Tibial artery (tissue), 4 donors: ENCODE data around the gene NHERF1.

Experiments
- DNase-seq, 2 donors: peaks; one replicate each; pipeline ENCODE4 v3.0.0-alpha.2; 2019
- H3K27ac ChIP-seq, 2 donors: fragments of 200-600 bp; sonication (generic) in 1 of 2; 1 replicate in 1 of 2; 2 replicates in 1 of 2; pipeline ENCODE4 v1.5.1; 2018 to 2019; ENCODE audit warnings: mild to moderate bottlenecking in 1 of 2
- H3K27me3 ChIP-seq, 2 donors: fragments of 200-600 bp; sonication (generic) in 1 of 2; one replicate each; pipeline versions ENCODE4 v1.5.1 to v1.6.0; 2016 to 2019
- H3K36me3 ChIP-seq, 3 donors: fragments of 200-600 bp; sonication (generic) in 2 of 3; one replicate each; pipeline ENCODE4 v1.5.1; 2016 to 2019; ENCODE audit warnings: mild to moderate bottlenecking in 2 of 3
- H3K4me1 ChIP-seq, 4 donors: fragments of 200-600 bp; sonication (generic) in 2 of 4; 1 replicate in 3 of 4; 2 replicates in 1 of 4; pipeline ENCODE4 v1.5.1; 2016 to 2019
- H3K4me3 ChIP-seq, 2 donors: fragments of 200-600 bp; sonication (generic) in 1 of 2; 1 replicate in 1 of 2; 2 replicates in 1 of 2; pipeline ENCODE4 v1.5.1; 2018 to 2019; ENCODE audit warnings: mild to moderate bottlenecking in 2 of 2
- H3K9me3 ChIP-seq, 3 donors: fragments of 200-600 bp; sonication (generic) in 1 of 3; one replicate each; pipeline ENCODE4 v1.5.1; 2016 to 2019
- intact Hi-C: fragments of 100-400 bp; cut with DNase I; formaldehyde crosslinking; loops from one replicate; pipeline ENCODE4 v1.15.0; 2023; ENCODE audit warnings: low total_unique reads
- TF ChIP-seq, protein P1 (sequence below), 2 experiments: fragments of 200-600 bp in 1 of 2; fragments of 450-650 bp in 1 of 2; IDR thresholded peaks; one replicate each; pipeline ENCODE4 v1.5.1; 2017 to 2019; ENCODE audit warnings: antibody characterized with exemption in 2 of 2, mild to moderate bottlenecking in 1 of 2, moderate library complexity in 1 of 2

NHERF1 gene

DNA sequence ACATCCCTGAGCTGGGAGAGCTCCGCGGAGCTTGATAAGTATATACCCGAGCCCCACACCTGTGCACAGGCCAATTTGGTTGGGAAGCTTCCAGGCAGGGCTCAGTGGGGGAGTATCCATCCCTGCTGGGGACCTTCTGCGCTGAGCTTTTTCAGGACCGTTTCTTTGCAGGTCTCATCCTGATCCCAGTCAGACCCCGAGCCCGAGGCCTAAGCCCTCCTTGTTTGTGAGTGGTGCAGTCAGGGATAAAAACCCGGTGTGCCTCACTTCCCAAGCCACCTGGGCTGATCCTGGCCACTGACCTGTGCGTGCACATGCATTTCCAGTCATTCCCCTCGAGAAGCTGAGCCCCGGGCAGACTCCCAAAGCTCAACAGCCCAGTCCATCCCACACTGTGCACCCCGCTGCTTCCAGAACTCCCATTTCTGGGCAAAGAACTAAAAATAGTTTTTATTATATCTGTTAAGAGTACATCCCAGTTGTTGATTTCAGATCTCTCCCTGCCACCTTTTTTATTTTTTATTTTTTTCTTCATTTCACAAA lies 55.0 kb downstream of the NHERF1 start:
- intact Hi-C loops: no loop called here
- DNase-seq: no peak
- TF ChIP-seq, protein P1, sequence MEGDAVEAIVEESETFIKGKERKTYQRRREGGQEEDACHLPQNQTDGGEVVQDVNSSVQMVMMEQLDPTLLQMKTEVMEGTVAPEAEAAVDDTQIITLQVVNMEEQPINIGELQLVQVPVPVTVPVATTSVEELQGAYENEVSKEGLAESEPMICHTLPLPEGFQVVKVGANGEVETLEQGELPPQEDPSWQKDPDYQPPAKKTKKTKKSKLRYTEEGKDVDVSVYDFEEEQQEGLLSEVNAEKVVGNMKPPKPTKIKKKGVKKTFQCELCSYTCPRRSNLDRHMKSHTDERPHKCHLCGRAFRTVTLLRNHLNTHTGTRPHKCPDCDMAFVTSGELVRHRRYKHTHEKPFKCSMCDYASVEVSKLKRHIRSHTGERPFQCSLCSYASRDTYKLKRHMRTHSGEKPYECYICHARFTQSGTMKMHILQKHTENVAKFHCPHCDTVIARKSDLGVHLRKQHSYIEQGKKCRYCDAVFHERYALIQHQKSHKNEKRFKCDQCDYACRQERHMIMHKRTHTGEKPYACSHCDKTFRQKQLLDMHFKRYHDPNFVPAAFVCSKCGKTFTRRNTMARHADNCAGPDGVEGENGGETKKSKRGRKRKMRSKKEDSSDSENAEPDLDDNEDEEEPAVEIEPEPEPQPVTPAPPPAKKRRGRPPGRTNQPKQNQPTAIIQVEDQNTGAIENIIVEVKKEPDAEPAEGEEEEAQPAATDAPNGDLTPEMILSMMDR (IDR thresholded peaks at IDR 0.05): no peak
- Histone ChIP-seq H3K27me3 (no peaks in the 10 kb centered on the region), H3K9me3 (no peaks in the 10 kb centered on the region), H3K27ac (no peak overlapping the region), H3K4me1 (no peaks in the 10 kb centered on the region), H3K4me3 (no peak overlapping the region), H3K36me3 (peaks cover 6 to 74% (median 33%) of the 10 kb centered on the region in 3 donors)

DNA sequence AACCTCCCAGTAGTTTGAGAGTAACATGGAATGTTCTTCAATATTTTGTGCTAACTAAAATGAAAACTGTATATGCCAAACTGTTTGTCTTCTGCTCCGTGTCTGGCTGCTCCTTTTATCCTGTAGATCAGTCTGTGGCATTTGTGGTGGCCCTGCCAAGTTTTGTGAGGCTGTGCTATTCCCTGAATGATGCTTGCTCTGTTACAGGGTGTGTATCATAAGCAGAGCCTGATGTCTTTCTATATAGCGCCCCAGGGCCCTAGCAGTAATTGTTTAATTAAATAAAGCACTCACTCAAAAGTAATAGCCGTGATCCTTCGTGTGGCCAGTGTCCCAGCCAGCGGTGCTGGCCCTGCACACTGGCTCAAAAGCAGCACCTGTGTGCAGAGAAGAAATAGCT lies 55.5 kb downstream of the NHERF1 start:
- TF ChIP-seq, protein P1 (IDR thresholded peaks at IDR 0.05): no peak
- Histone ChIP-seq H3K27ac (no peak overlapping the region), H3K4me3 (no peak overlapping the region), H3K9me3 (no peaks in the 10 kb centered on the region), H3K27me3 (no peaks in the 10 kb centered on the region), H3K4me1 (no peaks in the 10 kb centered on the region), H3K36me3 (peaks cover 5 to 72% (median 27%) of the 10 kb centered on the region in 3 donors)
- DNase-seq: no peak
- intact Hi-C loops: no loop called here

DNA sequence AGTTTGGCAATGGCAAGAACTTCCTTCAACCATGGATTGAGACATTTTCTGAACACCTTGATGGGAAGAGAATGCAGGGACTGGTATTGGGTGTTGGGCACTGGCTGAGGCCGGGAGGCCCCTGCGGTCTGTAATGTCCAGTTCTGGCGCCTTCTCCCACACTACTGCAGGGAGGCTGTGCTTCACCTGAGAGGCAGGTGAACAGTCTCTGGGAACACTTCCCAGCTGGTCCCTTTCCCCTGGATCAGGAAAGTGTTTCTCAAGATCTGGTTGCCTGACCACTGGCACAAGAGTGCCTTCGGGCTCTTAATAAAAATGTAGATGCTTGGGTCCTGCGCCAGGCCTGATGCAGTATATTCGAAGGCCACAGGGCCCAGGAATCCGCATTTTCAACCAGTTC lies 56.3 kb downstream of the NHERF1 start:
- Histone ChIP-seq H3K27ac (no peak overlapping the region), H3K4me1 (no peaks in the 10 kb centered on the region), H3K27me3 (no peaks in the 10 kb centered on the region), H3K9me3 (no peaks in the 10 kb centered on the region), H3K36me3 (peaks cover 5 to 64% (median 20%) of the 10 kb centered on the region in 3 donors), H3K4me3 (no peak overlapping the region)
- TF ChIP-seq, protein P1 (IDR thresholded peaks at IDR 0.05): no peak
- DNase-seq: no peak
- intact Hi-C loops: no loop called here

DNA sequence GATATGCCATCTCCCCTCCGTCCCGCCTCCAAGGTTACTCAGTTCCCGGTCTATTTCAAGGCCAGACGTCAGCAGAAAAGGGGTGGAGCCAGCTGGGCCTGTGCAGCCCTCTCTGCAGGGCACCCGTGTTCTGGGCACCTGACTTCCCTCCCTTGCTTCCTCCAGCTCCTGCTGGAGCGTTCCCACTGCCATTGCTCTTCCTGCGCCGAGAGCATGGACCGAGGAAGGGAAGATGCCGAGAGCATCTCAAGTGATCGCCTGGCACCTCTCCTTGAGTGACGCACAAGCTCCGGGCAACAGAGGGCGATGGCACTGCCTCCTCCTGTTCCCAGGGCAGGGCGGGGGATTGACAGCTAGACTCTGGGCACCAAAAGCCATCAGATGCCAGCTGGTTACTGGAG lies 57.2 kb downstream of the NHERF1 start:
- no peak for DNase-seq
- peaks cover 5 to 55% (median 11%) of the 10 kb centered on the region in 3 donors for H3K36me3 ChIP-seq
- TF ChIP-seq, protein P1 (IDR thresholded peaks at IDR 0.05): no peak

DNA sequence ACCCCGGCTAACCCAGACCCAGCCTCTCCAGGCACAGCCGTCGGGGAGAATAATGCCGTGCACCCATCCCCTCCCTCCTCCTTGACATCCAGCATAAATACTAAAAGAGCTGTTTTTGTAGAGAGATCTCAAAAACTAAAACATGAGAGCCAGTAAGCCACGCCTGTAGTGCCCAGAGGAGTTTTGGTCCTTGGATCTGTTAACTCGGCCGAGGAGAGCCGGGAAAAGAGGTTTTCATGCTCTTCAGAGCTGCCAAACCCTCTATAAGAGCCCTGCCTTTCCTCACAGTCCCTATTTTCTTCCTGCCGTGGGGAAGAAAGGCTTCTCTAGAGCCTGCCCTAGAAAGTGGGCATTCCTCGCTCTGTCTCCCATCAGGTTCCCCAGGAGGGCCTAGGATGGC lies 57.9 kb downstream of the NHERF1 start:
- no peak overlapping the region for H3K4me3 ChIP-seq
- peaks cover 0 to 8% (median 0%) of the 10 kb centered on the region in 4 donors for H3K4me1 ChIP-seq
- peaks cover 5 to 48% (median 5%) of the 10 kb centered on the region in 3 donors for H3K36me3 ChIP-seq
- intact Hi-C loops: no loop called here
- H3K27me3 ChIP-seq: no peaks in the 10 kb centered on the region
- no peak overlapping the region for H3K27ac ChIP-seq
- no peak for DNase-seq
- no peaks in the 10 kb centered on the region for H3K9me3 ChIP-seq
- TF ChIP-seq, protein P1 (IDR thresholded peaks at IDR 0.05): no peak

More for the DNA sequence above, 57.2 kb downstream of the NHERF1 start:
- intact Hi-C loops: no loop called here
- no peak overlapping the region for H3K4me3 ChIP-seq
- no peak overlapping the region for H3K27ac ChIP-seq
- no peaks in the 10 kb centered on the region for H3K9me3 ChIP-seq
- peaks cover 0 to 7% (median 0%) of the 10 kb centered on the region in 4 donors for H3K4me1 ChIP-seq
- H3K27me3 ChIP-seq: no peaks in the 10 kb centered on the region

DNA sequence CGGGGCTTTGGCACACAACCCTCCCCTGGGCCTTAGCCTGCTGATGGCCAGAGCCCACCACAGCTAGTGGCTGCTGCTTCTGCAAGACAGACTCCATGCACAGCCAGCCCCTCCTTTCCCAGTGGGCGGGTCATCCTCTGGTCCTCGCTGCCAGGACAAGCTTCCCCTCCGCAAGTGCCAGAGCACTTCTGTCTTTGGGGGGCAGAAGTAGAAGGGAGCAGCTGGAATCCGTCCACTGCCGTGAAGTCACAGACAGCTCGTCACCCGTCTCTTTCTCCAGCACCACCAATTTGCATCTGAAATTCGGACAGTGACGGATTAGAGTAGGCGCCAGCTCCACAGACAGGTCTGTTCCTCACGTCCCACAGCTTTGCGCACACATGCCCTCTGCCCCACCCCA lies 59.0 kb downstream of the NHERF1 start:
- peaks cover 0 to 38% (median 4%) of the 10 kb centered on the region in 3 donors for H3K36me3 ChIP-seq
- intact Hi-C loops: no loop called here

More for the DNA sequence above, 59.0 kb downstream of the NHERF1 start:
- Histone ChIP-seq H3K4me3 (no peak overlapping the region), H3K27me3 (no peaks in the 10 kb centered on the region), H3K9me3 (no peaks in the 10 kb centered on the region), H3K27ac (no peak overlapping the region), H3K4me1 (peaks cover 0 to 14% (median 3%) of the 10 kb centered on the region in 4 donors)
- TF ChIP-seq, protein P1 (IDR thresholded peaks at IDR 0.05): no peak
- no peak for DNase-seq
